OCI-LY1 (cell line): Measurements from ENCODE around the gene ITGB3.

Experiments used
- H2AFZ ChIP-seq: fragments of 200-600 bp; sonication (generic), shearing (Covaris generic); 2 replicates; pipeline ENCODE4 v1.6.0; 2014; ENCODE audit warnings: antibody characterized with exemption, mild to moderate bottlenecking, low read length
- H3F3A ChIP-seq: fragments of 200-600 bp; sonication (generic), shearing (Covaris generic); 2 replicates; pipeline ENCODE4 v1.6.0; 2014; ENCODE audit warnings: mild to moderate bottlenecking, antibody characterized with exemption, low read length, moderate library complexity; ENCODE audit not compliant: insufficient read depth
- H3K27ac ChIP-seq: fragments of 200-600 bp; sonication (generic); 2 replicates; pipeline ENCODE4 v1.5.1; 2014; ENCODE audit warnings: low read length, mixed run types, mild to moderate bottlenecking, low read depth; ENCODE audit not compliant: poor library complexity, severe bottlenecking
- H3K27me3 ChIP-seq: fragments of 200-600 bp; sonication (generic); 2 replicates; pipeline ENCODE4 v1.6.0; 2014; ENCODE audit warnings: antibody characterized with exemption, mild to moderate bottlenecking, low read length, moderate library complexity; ENCODE audit not compliant: insufficient read depth
- H3K36me3 ChIP-seq: fragments of 200-600 bp; sonication (generic); 2 replicates; pipeline ENCODE4 v1.6.1; 2014; ENCODE audit warnings: mild to moderate bottlenecking, antibody characterized with exemption, low read length, moderate library complexity, mixed read lengths; ENCODE audit not compliant: insufficient read depth
- H3K4me1 ChIP-seq: fragments of 200-600 bp; sonication (generic); 2 replicates; pipeline ENCODE4 v1.5.1; 2014; ENCODE audit warnings: mild to moderate bottlenecking, low read length, moderate library complexity; ENCODE audit not compliant: insufficient read depth, severe bottlenecking
- H3K4me2 ChIP-seq: fragments of 200-600 bp; sonication (generic), shearing (Covaris generic); 2 replicates; pipeline ENCODE4 v1.6.1; 2014; ENCODE audit warnings: low read length
- H3K4me3 ChIP-seq: fragments of 200-600 bp; sonication (generic); 2 replicates; pipeline ENCODE4 v1.5.1; 2014; ENCODE audit warnings: low read length, low read depth, mild to moderate bottlenecking, mixed read lengths; ENCODE audit not compliant: poor library complexity, severe bottlenecking
- H3K79me2 ChIP-seq: fragments of 200-600 bp; shearing (Covaris generic); 2 replicates; pipeline ENCODE4 v1.6.1; 2016; ENCODE audit warnings: mixed run types, low read length, mixed read lengths; ENCODE audit not compliant: insufficient read depth
- H3K9ac ChIP-seq: fragments of 200-600 bp; sonication (generic), shearing (Covaris generic); 2 replicates; pipeline ENCODE4 v1.6.1; 2014; ENCODE audit warnings: mild to moderate bottlenecking, low read length, mixed read lengths
- H3K9me2 ChIP-seq: fragments of 200-600 bp; sonication (generic), shearing (Covaris generic); 2 replicates; pipeline ENCODE4 v1.6.1; 2014; ENCODE audit warnings: low read depth, mild to moderate bottlenecking, low read length, mixed read lengths
- H3K9me3 ChIP-seq: fragments of 200-600 bp; shearing (Covaris generic); 2 replicates; pipeline ENCODE4 v1.6.1; 2014; ENCODE audit warnings: low read length, mixed read lengths
- H4K20me1 ChIP-seq: fragments of 200-600 bp; sonication (generic), shearing (Covaris generic); 2 replicates; pipeline ENCODE4 v1.6.0; 2016; ENCODE audit warnings: mild to moderate bottlenecking, low read length; ENCODE audit not compliant: insufficient read depth
- CTCF ChIP-seq: fragments of 200-600 bp; sonication (generic), shearing (Covaris generic); IDR thresholded peaks from 2 replicates; pipeline ENCODE4 v1.5.1; 2017; ENCODE audit warnings: mild to moderate bottlenecking, antibody characterized with exemption, low read length, moderate library complexity, mixed read lengths
- EZH2 ChIP-seq: fragments of 200-600 bp; sonication (generic), shearing (Covaris generic); IDR thresholded peaks from 2 replicates; pipeline ENCODE4 v1.8.0; 2017; ENCODE audit warnings: borderline replicate concordance, mixed run types, mild to moderate bottlenecking, antibody characterized with exemption, low read length, moderate library complexity, mixed read lengths

The ITGB3 gene

DNA sequence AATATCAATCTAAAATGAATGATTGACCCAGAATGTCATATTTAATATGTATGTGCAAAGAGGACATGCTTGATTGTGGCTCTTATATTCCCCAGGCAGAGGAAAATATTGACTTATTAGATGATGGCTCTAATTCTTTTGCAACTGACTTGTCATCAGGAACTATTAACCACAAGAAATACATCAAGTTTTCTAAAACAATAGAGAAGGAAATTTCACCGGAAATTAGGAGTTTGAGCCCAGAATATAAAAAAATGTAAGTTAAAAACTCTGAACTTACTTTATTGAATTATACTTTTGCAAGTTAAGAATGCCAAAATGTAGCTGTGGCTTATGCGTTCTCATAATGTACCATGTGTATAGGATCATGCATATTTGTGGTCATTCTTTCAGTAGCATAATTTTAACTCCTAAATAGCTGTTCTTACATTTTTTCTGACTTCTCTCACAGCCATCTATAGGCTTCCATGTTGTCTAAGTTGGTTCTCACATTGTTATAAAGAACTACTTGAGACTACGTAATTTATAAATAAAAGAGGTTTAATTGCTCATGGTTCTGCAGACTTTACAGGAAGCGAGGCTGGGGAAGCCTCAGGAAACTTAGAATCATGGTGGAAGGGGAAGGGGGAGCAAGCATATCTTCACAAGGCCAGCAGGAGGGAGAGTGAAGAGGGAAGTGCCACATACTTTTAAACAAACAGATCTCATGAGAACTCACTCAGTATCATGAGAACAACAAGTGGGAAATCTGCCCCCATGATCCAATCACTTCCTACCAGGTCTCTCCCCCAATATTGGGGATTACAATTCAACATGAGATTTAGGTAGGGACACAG lies 81.7 kb downstream of the ITGB3 start:
- H3K4me1 ChIP-seq = no peaks in the 10 kb centered on the region
- no peaks in the 10 kb centered on the region for H3K27me3 ChIP-seq
- H3K4me3 ChIP-seq = no peak overlapping the region
- H4K20me1 ChIP-seq = no peaks in the 10 kb centered on the region
- H3K79me2 ChIP-seq = no peaks in the 10 kb centered on the region
- H3K9me2 ChIP-seq = no peaks in the 10 kb centered on the region
- H3K36me3 ChIP-seq = peaks cover 37% of the 10 kb centered on the region
- H2AFZ ChIP-seq = no peak overlapping the region
- TF ChIP-seq CTCF (no peak), EZH2 (no peak)
- H3K9ac ChIP-seq = no peak overlapping the region
- no peak overlapping the region for H3K27ac ChIP-seq
- no peaks in the 10 kb centered on the region for H3K9me3 ChIP-seq
- H3K4me2 ChIP-seq = no peak overlapping the region
- H3F3A ChIP-seq = no peaks in the 10 kb centered on the region

- Histone ChIP-seq H2AFZ (no peak overlapping the region), H3K79me2 (no peaks in the 10 kb centered on the region), H3K4me1 (no peaks in the 10 kb centered on the region), H3K9me2 (no peaks in the 10 kb centered on the region), H3K27me3 (no peaks in the 10 kb centered on the region), H3K4me2 (no peak overlapping the region), H4K20me1 (no peaks in the 10 kb centered on the region), H3K9me3 (peaks cover 3% of the 10 kb centered on the region; the same call in 1 of the 2 replicates), H3K4me3 (no peak overlapping the region), H3F3A (no peaks in the 10 kb centered on the region), H3K9ac (no peak overlapping the region), H3K27ac (no peak overlapping the region), H3K36me3 (peaks cover 26% of the 10 kb centered on the region)
- no peak for TF ChIP-seq CTCF
- TF ChIP-seq EZH2 = no peak
These were observed 84.4 kb downstream of the ITGB3 start for GRCh38 chr17:47338026-47338425.

GRCh38 chr17:47352848-47353247 lies 99.2 kb downstream of the ITGB3 start:
- no peaks in the 10 kb centered on the region for H3K79me2 ChIP-seq
- no peaks in the 10 kb centered on the region for H3K4me1 ChIP-seq
- no peak overlapping the region for H3K4me2 ChIP-seq
- H4K20me1 ChIP-seq = no peaks in the 10 kb centered on the region
- no peak overlapping the region for H3K9ac ChIP-seq
- no peaks in the 10 kb centered on the region for H3K9me2 ChIP-seq
- no peak overlapping the region for H3K4me3 ChIP-seq
- H2AFZ ChIP-seq = no peak overlapping the region
- TF ChIP-seq EZH2 (no peak), CTCF (no peak)
- no peaks in the 10 kb centered on the region for H3K27me3 ChIP-seq
- no peaks in the 10 kb centered on the region for H3F3A ChIP-seq
- H3K9me3 ChIP-seq = no peaks in the 10 kb centered on the region
- H3K27ac ChIP-seq = no peak overlapping the region
- no peaks in the 10 kb centered on the region for H3K36me3 ChIP-seq
